SK-MEL-5 (cell line): ENCODE results near the gene MED13L. TPM values are rescaled to one million over a fixed set of nuclear protein-coding genes. Genes with fewer than 3 reads are reported as not detected.
A peak's percentile ranks its signal among the peaks of the same experiment; 100 is the strongest.

ENCODE experiments used
- DNase-seq: peaks from one replicate; pipeline ENCODE4 v3.0.0-alpha.2; 2016; ENCODE audit warnings: low read depth, low spot score
- in situ Hi-C: cut with HindIII; loops from 2 replicates; pipeline ENCODE4 v1.10.0; 2016; ENCODE audit warnings: low sequenced_read_pairs, high pct_unique_total_duplicates, low pct_unique_long_range_greater_than_20kb
- total RNA-seq: library from RNA; depleted of rRNA; stranded (reverse); fragments of >200 nt; shearing (Covaris generic); gene quantifications from 2 replicates; pipeline ENCODE4 v1.2.3, GENCODE V29; 2014

MED13L gene
- total RNA-seq, 1 experiment from 2014 or later: 41.3 TPM

GRCh38 chr12:116264525-116265070 is 12.9 kb downstream of the MED13L start:
- DNase-seq: no peak
- in situ Hi-C loops: no loop called here

- in situ Hi-C loops: no loop called here
- DNase-seq: no peak
Observed at GRCh38 chr12:116263844-116264243, 13.6 kb downstream of the MED13L start.

GRCh38 chr12:116263431-116263830 is 14.1 kb downstream of the MED13L start:
- DNase-seq: no peak
- in situ Hi-C loops: no loop called here

GRCh38 chr12:116262741-116263140 is 14.8 kb downstream of the MED13L start:
- in situ Hi-C loops: no loop called here
- DNase-seq: no peak

GRCh38 chr12:116261525-116262100 is 15.9 kb downstream of the MED13L start:
- in situ Hi-C loops: no loop called here

GRCh38 chr12:116259800-116260577 is 17.5 kb downstream of the MED13L start:
- no peak for DNase-seq
- in situ Hi-C loops: no loop called here

More at GRCh38 chr12:116261525-116262100, 15.9 kb downstream of the MED13L start:
- no peak for DNase-seq

GRCh38 chr12:116257826-116258225 is 19.7 kb downstream of the MED13L start:
- DNase-seq: no peak

GRCh38 chr12:116257215-116257614 is 20.3 kb downstream of the MED13L start:
- in situ Hi-C loops: no loop called here
- DNase-seq: peak; percentile 70

More at GRCh38 chr12:116257826-116258225, 19.7 kb downstream of the MED13L start:
- in situ Hi-C loops: no loop called here

- no peak for DNase-seq
- in situ Hi-C loops: no loop called here
Observed at GRCh38 chr12:116249938-116250337, 27.6 kb downstream of the MED13L start.

- DNase-seq: no peak
- in situ Hi-C loops: no loop called here
Observed at GRCh38 chr12:116248930-116249329, 28.6 kb downstream of the MED13L start.

- DNase-seq: no peak
- in situ Hi-C loops: no loop called here
Observed at GRCh38 chr12:116248433-116248832, 29.1 kb downstream of the MED13L start.

- no peak for DNase-seq
- in situ Hi-C loops: no loop called here
Observed at GRCh38 chr12:116247377-116247776, 30.1 kb downstream of the MED13L start.

GRCh38 chr12:116246490-116247179 is 30.9 kb downstream of the MED13L start:
- DNase-seq: no peak
- in situ Hi-C loops: no loop called here

GRCh38 chr12:116245189-116245588 is 32.3 kb downstream of the MED13L start:
- DNase-seq: no peak
- in situ Hi-C loops: no loop called here

GRCh38 chr12:116244474-116245090 is 32.9 kb downstream of the MED13L start:
- DNase-seq: no peak
- in situ Hi-C loops: no loop called here

GRCh38 chr12:116244001-116244400 is 33.5 kb downstream of the MED13L start:
- in situ Hi-C loops: no loop called here
- DNase-seq: no peak

GRCh38 chr12:116242740-116243139 is 34.8 kb downstream of the MED13L start:
- DNase-seq: no peak
- in situ Hi-C loops: no loop called here

- no peak for DNase-seq
- in situ Hi-C loops: no loop called here
Observed at GRCh38 chr12:116241157-116241759, 36.2 kb downstream of the MED13L start.
